GM19099 (cell line): ENCODE results near the gene ZER1.

ENCODE experiments used
- POLR2A ChIP-seq: IDR thresholded peaks from 3 replicates; pipeline ENCODE4 v1.6.1; 2011; ENCODE audit warnings: low read depth; ENCODE audit not compliant: insufficient read length; ENCODE audit errors: extremely low read depth

Gene ZER1

GRCh38 chr9:128771745-128772519 is at the start of gene ZER1:
Gene ZER1, minus strand, starts transcription at chr9:128771927. Its CDS starts 16,362 bp downstream, at chr9:128755565.
- TF ChIP-seq POLR2A = peak; percentile 73

GRCh38 chr9:128820665-128821583 is 49.2 kb upstream of the ZER1 start:
- no peak for TF ChIP-seq POLR2A

GRCh38 chr9:128819716-128820664 is 48.3 kb upstream of the ZER1 start:
- TF ChIP-seq POLR2A = no peak

- TF ChIP-seq POLR2A = no peak
Measured at GRCh38 chr9:128818839-128819715, 47.4 kb upstream of the ZER1 start.

- TF ChIP-seq POLR2A = peak; percentile 91
Measured at GRCh38 chr9:128818099-128818838, 46.5 kb upstream of the ZER1 start, which contains the start of gene ENDOG. Gene ENDOG, plus strand, starts transcription at chr9:128818500. Its CDS starts 185 bp downstream, at chr9:128818685.

- TF ChIP-seq POLR2A = no peak
Measured at GRCh38 chr9:128810873-128811272, 39.1 kb upstream of the ZER1 start.

GRCh38 chr9:128809831-128810230 is 38.1 kb upstream of the ZER1 start:
- no peak for TF ChIP-seq POLR2A

GRCh38 chr9:128809036-128809599 is 37.4 kb upstream of the ZER1 start:
- TF ChIP-seq POLR2A = no peak

GRCh38 chr9:128808543-128808942 is 36.8 kb upstream of the ZER1 start:
- TF ChIP-seq POLR2A = no peak

- no peak for TF ChIP-seq POLR2A
Measured at GRCh38 chr9:128807827-128808226, 36.1 kb upstream of the ZER1 start.

- no peak for TF ChIP-seq POLR2A
Measured at GRCh38 chr9:128805661-128806060, 33.9 kb upstream of the ZER1 start.

- no peak for TF ChIP-seq POLR2A
Measured at GRCh38 chr9:128802482-128802881, 30.8 kb upstream of the ZER1 start.

GRCh38 chr9:128800061-128800460 is 28.3 kb upstream of the ZER1 start:
- no peak for TF ChIP-seq POLR2A
